Measurements from ENCODE around the gene SCAF4. TPM values are rescaled to one million over a fixed set of nuclear protein-coding genes. Genes with fewer than 3 reads are reported as not detected.
A peak's percentile ranks its signal among the peaks of the same experiment; 100 is the strongest.

The SCAF4 gene
- total and polyA plus RNA-seq, 2 donors (not counting 1 experiment from before 2014, with no cell fraction given) = 42.3 to 110 TPM

DNA sequence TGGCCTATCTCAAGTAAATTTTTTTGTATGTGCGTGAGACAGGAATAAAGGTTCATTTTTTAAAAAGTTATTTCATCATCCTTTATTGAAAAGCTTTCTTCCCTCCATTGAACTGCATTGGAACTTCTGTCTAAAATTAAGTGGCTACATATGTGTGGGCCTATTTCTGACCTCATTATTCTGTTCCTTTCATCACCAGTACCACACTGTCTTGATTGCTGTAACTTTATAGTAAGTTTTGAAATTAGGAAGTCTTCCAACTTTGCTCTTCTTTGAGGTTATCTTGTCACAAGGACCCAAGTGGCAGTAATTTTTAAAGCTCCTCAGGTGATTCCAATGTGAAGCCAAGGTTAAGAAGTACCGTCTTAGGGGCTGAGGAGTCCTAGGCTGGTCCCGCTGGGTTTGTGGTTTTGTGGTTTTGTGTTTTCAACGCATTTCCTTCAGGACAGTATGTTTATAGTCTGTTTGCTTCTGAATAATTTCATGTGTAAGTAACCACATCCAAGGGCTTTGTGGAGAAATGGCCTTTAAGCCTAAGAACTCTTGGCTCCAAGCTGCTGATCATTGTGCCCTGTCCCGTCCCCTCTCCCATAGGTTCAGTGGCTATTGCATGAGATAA is 12.4 kb upstream of the SCAF4 start:
- Mint-ChIP-seq H3K4me3 (no peak overlapping the region), H3K27me3 (no peaks in the 10 kb centered on the region), H3K27ac (no peak overlapping the region), H3K4me1 (peaks cover 30% of the 10 kb centered on the region), H3K9me3 (ENCODE audit: insufficient read depth) (peaks cover 10% of the 10 kb centered on the region)
- POLR2A ChIA-PET = no interaction called here
- CTCF ChIA-PET = no interaction called here
- TF ChIP-seq EZH2 (IDR thresholded peaks at IDR 0.05; ENCODE audit: borderline replicate concordance, insufficient read depth, low read depth, low read length, poor library complexity, severe bottlenecking) (no peak), CTCF (IDR thresholded peaks at IDR 0.05) (no peak)
- H3K9ac ChIP-seq (ENCODE audit: low read length) = no peak overlapping the region
- H3K4me3 ChIP-seq (ENCODE audit: control extremely low read depth in 1 of 5, extremely low read depth in 1 of 5, insufficient read depth in 1 of 5, low read depth in 2 of 5, low read length in 4 of 5) = no peak overlapping the region
- WGBS (ENCODE audit: insufficient coverage) = 8% methylated on average over 3 of the region's 5 CpGs
- H3K4me1 ChIP-seq (ENCODE audit: control insufficient read depth in 2 of 2, insufficient read depth in 2 of 2, low read length in 2 of 2) = peaks cover 17 to 23% of the 10 kb centered on the region in 2 donors
- peak overlapping the region; percentile 18 for H3K4me2 ChIP-seq (replicated peaks; ENCODE audit: low read depth, low read length, poor library complexity, severe bottlenecking)
- no peak for ATAC-seq (ENCODE audit: low read depth)
- no peaks in the 10 kb centered on the region for H4K20me1 ChIP-seq (ENCODE audit: control insufficient read depth, insufficient read depth, low read length, poor library complexity, severe bottlenecking)
- H3K27me3 ChIP-seq (replicated peaks in 1 of 4; ENCODE audit: control extremely low read depth in 1 of 4, control insufficient read depth in 3 of 4, insufficient read depth in 4 of 4, low read length in 3 of 4) = no peaks in the 10 kb centered on the region
- intact Hi-C loops (cut with micrococcal nuclease) = no loop called here
- peaks cover 0 to 2% of the 10 kb centered on the region in 2 experiments for H3K36me3 ChIP-seq (replicated peaks in 1 of 2; ENCODE audit: control extremely low read depth in 1 of 2, control insufficient read depth in 1 of 2, extremely low read depth in 1 of 2, insufficient read depth in 2 of 2, low read length in 1 of 2)
- H3K9me3 ChIP-seq (ENCODE audit: control extremely low read depth in 1 of 3, control insufficient read depth in 2 of 3, insufficient read depth in 1 of 3, low read length in 2 of 3) = peaks cover 0 to 15% (median 11%) of the 10 kb centered on the region in 3 donors
- no peak overlapping the region for H3K27ac ChIP-seq (ENCODE audit: low read length in 2 of 2)
- no peaks in the 10 kb centered on the region for H3K79me2 ChIP-seq (ENCODE audit: control insufficient read depth, insufficient read depth, low read length)
- DNase-seq = no peak
- no peak overlapping the region for H2AFZ ChIP-seq (ENCODE audit: insufficient read depth, low read depth, low read length, poor library complexity, severe bottlenecking)

DNA sequence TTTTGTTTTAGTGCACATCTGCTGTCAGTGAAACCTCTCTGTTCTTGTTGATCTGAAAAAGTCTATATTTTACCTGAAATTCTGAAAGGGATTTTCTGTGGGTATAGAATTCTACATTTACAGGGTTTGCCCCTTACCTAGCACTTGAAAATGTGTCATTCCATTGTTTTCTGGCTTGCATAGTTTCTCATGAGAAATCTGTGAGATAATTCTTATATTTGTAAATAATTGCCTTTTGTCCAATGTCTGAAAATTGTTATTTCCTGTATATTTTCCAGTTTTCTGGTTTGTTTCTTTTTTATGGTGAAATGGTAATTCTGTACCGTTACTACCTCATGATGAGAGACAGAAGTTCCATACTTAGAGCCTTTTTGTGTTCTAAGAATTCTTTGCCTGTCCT is 11.8 kb upstream of the SCAF4 start:
- no peak overlapping the region for H3K4me3 ChIP-seq (ENCODE audit: control extremely low read depth in 1 of 5, extremely low read depth in 1 of 5, insufficient read depth in 1 of 5, low read depth in 2 of 5, low read length in 4 of 5)
- DNase-seq (no peak), ATAC-seq (ENCODE audit: low read depth) (no peak)
- Mint-ChIP-seq H3K4me3 (no peak overlapping the region), H3K27me3 (no peaks in the 10 kb centered on the region), H3K4me1 (peaks cover 30% of the 10 kb centered on the region), H3K27ac (no peak overlapping the region), H3K9me3 (ENCODE audit: insufficient read depth) (peaks cover 10% of the 10 kb centered on the region)
- no peak overlapping the region for H3K9ac ChIP-seq (ENCODE audit: low read length)
- H2AFZ ChIP-seq (ENCODE audit: insufficient read depth, low read depth, low read length, poor library complexity, severe bottlenecking) = no peak overlapping the region
- POLR2A ChIA-PET = no interaction called here
- 100% methylated on average over 1 of the region's 1 CpG for WGBS (ENCODE audit: insufficient coverage)
- CTCF ChIA-PET = no interaction called here
- H3K79me2 ChIP-seq (ENCODE audit: control insufficient read depth, insufficient read depth, low read length) = no peaks in the 10 kb centered on the region
- H3K4me2 ChIP-seq (replicated peaks; ENCODE audit: low read depth, low read length, poor library complexity, severe bottlenecking) = no peak overlapping the region
- peaks cover 0 to 2% of the 10 kb centered on the region in 2 experiments for H3K36me3 ChIP-seq (replicated peaks in 1 of 2; ENCODE audit: control extremely low read depth in 1 of 2, control insufficient read depth in 1 of 2, extremely low read depth in 1 of 2, insufficient read depth in 2 of 2, low read length in 1 of 2)
- peaks cover 17 to 23% of the 10 kb centered on the region in 2 donors for H3K4me1 ChIP-seq (ENCODE audit: control insufficient read depth in 2 of 2, insufficient read depth in 2 of 2, low read length in 2 of 2)
- intact Hi-C loops (cut with micrococcal nuclease) = no loop called here
- TF ChIP-seq EZH2 (IDR thresholded peaks at IDR 0.05; ENCODE audit: borderline replicate concordance, insufficient read depth, low read depth, low read length, poor library complexity, severe bottlenecking) (no peak), CTCF (IDR thresholded peaks at IDR 0.05) (no peak)
- H3K27me3 ChIP-seq (replicated peaks in 1 of 4; ENCODE audit: control extremely low read depth in 1 of 4, control insufficient read depth in 3 of 4, insufficient read depth in 4 of 4, low read length in 3 of 4) = no peaks in the 10 kb centered on the region
- no peaks in the 10 kb centered on the region for H4K20me1 ChIP-seq (ENCODE audit: control insufficient read depth, insufficient read depth, low read length, poor library complexity, severe bottlenecking)
- no peak overlapping the region for H3K27ac ChIP-seq (ENCODE audit: low read length in 2 of 2)
- peaks cover 0 to 15% (median 11%) of the 10 kb centered on the region in 3 donors for H3K9me3 ChIP-seq (ENCODE audit: control extremely low read depth in 1 of 3, control insufficient read depth in 2 of 3, insufficient read depth in 1 of 3, low read length in 2 of 3)
